Stimulated activated CD4-positive, alpha-beta T cell treated with anti-CD3 and anti-CD28 coated beads, Interleukin-12 subunit alpha, Interleukin-12 subunit beta, amount 100 ng/mL, for 48 hours (primary cell): ENCODE data around the gene SORCS3.

Experiments used
- DNase-seq, 3 donors: peaks; one replicate each; pipeline ENCODE4 v3.0.0-alpha.2; 2020; ENCODE audit warnings: low read depth in 2 of 3, low spot score in 1 of 3

SORCS3 gene

GRCh38 chr10:104989880-104990279, 348.8 kb downstream of the SORCS3 start:
- no peak for DNase-seq

- DNase-seq, result no peak
These were observed 352.0 kb downstream of the SORCS3 start for GRCh38 chr10:104993085-104993484.

- DNase-seq, result no peak
These were observed 360.2 kb downstream of the SORCS3 start for GRCh38 chr10:105001269-105001668.

GRCh38 chr10:105010411-105011121, 369.5 kb downstream of the SORCS3 start:
- DNase-seq, result no peak

- peak in 2 of 3 donors; percentile 1 to 5 for DNase-seq
These were observed 376.0 kb downstream of the SORCS3 start for GRCh38 chr10:105017116-105017515.

- DNase-seq, result no peak
These were observed 376.6 kb downstream of the SORCS3 start for GRCh38 chr10:105017691-105018090.

GRCh38 chr10:105023211-105024111, 382.4 kb downstream of the SORCS3 start:
- DNase-seq, result no peak

- no peak for DNase-seq
These were observed 383.1 kb downstream of the SORCS3 start for GRCh38 chr10:105024184-105024583.

GRCh38 chr10:105025092-105025491, 384.0 kb downstream of the SORCS3 start:
- no peak for DNase-seq

- no peak for DNase-seq
These were observed 385.5 kb downstream of the SORCS3 start for GRCh38 chr10:105026566-105026965.

GRCh38 chr10:105029286-105029685, 388.2 kb downstream of the SORCS3 start:
- no peak for DNase-seq

GRCh38 chr10:105037022-105037421, 395.9 kb downstream of the SORCS3 start:
- DNase-seq, result no peak

GRCh38 chr10:105041956-105042355, 400.9 kb downstream of the SORCS3 start:
- no peak for DNase-seq

- no peak for DNase-seq
These were observed 401.9 kb downstream of the SORCS3 start for GRCh38 chr10:105042906-105043552.

GRCh38 chr10:105044902-105045301, 403.8 kb downstream of the SORCS3 start:
- no peak for DNase-seq

- DNase-seq, result no peak
These were observed 415.3 kb downstream of the SORCS3 start for GRCh38 chr10:105056413-105056812.

- no peak for DNase-seq
These were observed 421.9 kb downstream of the SORCS3 start for GRCh38 chr10:105062951-105063350.

GRCh38 chr10:105063796-105064195, 422.7 kb downstream of the SORCS3 start:
- peak in 2 of 3 donors; percentile 5 to 15 for DNase-seq

- no peak for DNase-seq
These were observed 427.4 kb downstream of the SORCS3 start for GRCh38 chr10:105068497-105068896.

- no peak for DNase-seq
These were observed 429.2 kb downstream of the SORCS3 start for GRCh38 chr10:105070249-105070648.

GRCh38 chr10:105070952-105071351, 429.9 kb downstream of the SORCS3 start:
- no peak for DNase-seq

GRCh38 chr10:105071980-105072379, 430.9 kb downstream of the SORCS3 start:
- no peak for DNase-seq
